ENCODE data around the gene FAM83D. TPM values are rescaled to one million over a fixed set of nuclear protein-coding genes. Genes with fewer than 3 reads are reported as not detected.

The FAM83D gene
- total RNA-seq, 1 experiment from 2014 or later, result 66.9 TPM

- TF ChIP-seq ZNF532 (CRISPR knock-in tag; IDR thresholded peaks at IDR 0.05; ENCODE audit: borderline replicate concordance) (no peak), ZNF232 (CRISPR knock-in tag; IDR thresholded peaks at IDR 0.05) (no peak)
- TF ChIP-seq, protein P1, sequence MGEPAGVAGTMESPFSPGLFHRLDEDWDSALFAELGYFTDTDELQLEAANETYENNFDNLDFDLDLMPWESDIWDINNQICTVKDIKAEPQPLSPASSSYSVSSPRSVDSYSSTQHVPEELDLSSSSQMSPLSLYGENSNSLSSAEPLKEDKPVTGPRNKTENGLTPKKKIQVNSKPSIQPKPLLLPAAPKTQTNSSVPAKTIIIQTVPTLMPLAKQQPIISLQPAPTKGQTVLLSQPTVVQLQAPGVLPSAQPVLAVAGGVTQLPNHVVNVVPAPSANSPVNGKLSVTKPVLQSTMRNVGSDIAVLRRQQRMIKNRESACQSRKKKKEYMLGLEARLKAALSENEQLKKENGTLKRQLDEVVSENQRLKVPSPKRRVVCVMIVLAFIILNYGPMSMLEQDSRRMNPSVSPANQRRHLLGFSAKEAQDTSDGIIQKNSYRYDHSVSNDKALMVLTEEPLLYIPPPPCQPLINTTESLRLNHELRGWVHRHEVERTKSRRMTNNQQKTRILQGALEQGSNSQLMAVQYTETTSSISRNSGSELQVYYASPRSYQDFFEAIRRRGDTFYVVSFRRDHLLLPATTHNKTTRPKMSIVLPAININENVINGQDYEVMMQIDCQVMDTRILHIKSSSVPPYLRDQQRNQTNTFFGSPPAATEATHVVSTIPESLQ (CRISPR knock-in tag; IDR thresholded peaks at IDR 0.05), result no peak
Measured at GRCh38 chr20:38920411-38920810, 5.8 kb upstream of the FAM83D start (continued).

DNA sequence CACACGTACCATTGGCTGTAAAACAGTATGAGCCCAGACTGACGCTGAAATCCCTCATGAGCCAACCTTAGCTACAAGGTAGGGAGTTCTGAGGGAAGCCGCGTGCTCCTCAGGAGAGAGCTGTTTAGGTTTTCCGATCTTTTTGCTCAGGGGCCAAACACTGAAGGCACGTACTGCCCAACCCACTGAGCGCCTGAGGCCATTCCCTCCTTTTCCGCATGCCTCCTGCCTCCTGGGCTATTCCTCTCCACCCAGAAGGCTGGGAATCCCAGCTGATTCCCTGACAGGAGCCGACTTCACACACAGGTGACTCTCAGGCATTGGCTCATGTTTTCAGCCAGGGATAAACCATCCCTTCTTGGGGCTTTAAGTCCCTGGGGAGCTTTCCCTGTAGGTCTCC is 5.4 kb upstream of the FAM83D start:
- POLR2A ChIA-PET, result interaction anchor here (0.6 kb wide), 1 partner anchor 125 kb away, joined by 5 read pairs; no protein-coding TSS in a partner anchor
- Mint-ChIP-seq H3K27ac (no peak overlapping the region), H3K27me3 (ENCODE audit: low read depth) (no peaks in the 10 kb centered on the region), H3K9me3 (no peaks in the 10 kb centered on the region), H3K4me1 (0 out of 2 replicates have a peak, but pooled peaks cover 3% of the 10 kb centered on the region), H3K36me3 (no peaks in the 10 kb centered on the region), H3K4me3 (no peak overlapping the region)
- CTCF ChIA-PET, result interaction anchor here (1.1 kb wide), 1 partner anchor 28 kb away, joined by 4 read pairs; no protein-coding TSS in a partner anchor
- ATAC-seq, result no peak
- TF ChIP-seq, protein P2, sequence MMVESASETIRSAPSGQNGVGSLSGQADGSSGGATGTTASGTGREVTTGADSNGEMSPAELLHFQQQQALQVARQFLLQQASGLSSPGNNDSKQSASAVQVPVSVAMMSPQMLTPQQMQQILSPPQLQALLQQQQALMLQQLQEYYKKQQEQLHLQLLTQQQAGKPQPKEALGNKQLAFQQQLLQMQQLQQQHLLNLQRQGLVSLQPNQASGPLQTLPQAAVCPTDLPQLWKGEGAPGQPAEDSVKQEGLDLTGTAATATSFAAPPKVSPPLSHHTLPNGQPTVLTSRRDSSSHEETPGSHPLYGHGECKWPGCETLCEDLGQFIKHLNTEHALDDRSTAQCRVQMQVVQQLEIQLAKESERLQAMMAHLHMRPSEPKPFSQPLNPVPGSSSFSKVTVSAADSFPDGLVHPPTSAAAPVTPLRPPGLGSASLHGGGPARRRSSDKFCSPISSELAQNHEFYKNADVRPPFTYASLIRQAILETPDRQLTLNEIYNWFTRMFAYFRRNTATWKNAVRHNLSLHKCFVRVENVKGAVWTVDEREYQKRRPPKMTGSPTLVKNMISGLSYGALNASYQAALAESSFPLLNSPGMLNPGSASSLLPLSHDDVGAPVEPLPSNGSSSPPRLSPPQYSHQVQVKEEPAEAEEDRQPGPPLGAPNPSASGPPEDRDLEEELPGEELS (CRISPR knock-in tag; IDR thresholded peaks at IDR 0.05), result no peak
- no peak for TF ChIP-seq FOXJ3 (CRISPR knock-in tag; IDR thresholded peaks at IDR 0.05; ENCODE audit: borderline replicate concordance)
- DNase-seq (ENCODE audit: low spot score), result no peak

DNA sequence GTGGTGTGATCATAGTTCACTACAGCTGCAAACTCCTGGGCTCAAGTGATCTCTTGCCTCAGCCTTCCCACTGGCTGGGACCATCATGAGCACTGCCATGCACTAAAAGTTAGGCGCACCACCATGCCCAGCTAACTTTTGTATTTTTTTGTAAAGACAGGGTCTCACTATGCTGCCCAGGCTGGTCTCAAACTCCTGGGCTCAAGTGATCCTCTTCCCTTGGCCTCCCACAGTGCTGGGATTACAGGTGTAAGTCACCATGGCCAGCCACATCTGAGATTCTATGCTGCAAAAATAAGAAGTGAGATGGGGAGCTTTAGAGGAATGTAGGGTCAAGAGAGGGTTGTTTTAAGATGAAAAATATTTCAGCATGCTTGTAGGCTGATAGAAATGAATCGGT is 1.5 kb upstream of the FAM83D start:
- Mint-ChIP-seq H3K9me3 (no peaks in the 10 kb centered on the region), H3K4me3 (no peak overlapping the region), H3K36me3 (peaks cover 10% of the 10 kb centered on the region), H3K27me3 (ENCODE audit: low read depth) (no peaks in the 10 kb centered on the region), H3K4me1 (peaks cover 21% of the 10 kb centered on the region), H3K27ac (no peak overlapping the region)
- CTCF ChIA-PET, result no interaction called here
- POLR2A ChIA-PET, result interaction anchor here (1.0 kb wide), 1 partner anchor 120 kb away, joined by 3 read pairs; the partner anchor contains the start of gene PPP1R16B
- DNase-seq (ENCODE audit: low spot score) (no peak), ATAC-seq (no peak)
- TF ChIP-seq HMGXB4 (CRISPR knock-in tag; IDR thresholded peaks at IDR 0.05) (no peak), ZNF121 (CRISPR knock-in tag; IDR thresholded peaks at IDR 0.05) (peak; percentile 50; the same call in 1 of the 2 replicates), NR2C2 (CRISPR knock-in tag; IDR thresholded peaks at IDR 0.05) (no peak), GTF2I (CRISPR knock-in tag; conservative IDR thresholded peaks at IDR 0.05) (no peak)
- TF ChIP-seq, protein P3, sequence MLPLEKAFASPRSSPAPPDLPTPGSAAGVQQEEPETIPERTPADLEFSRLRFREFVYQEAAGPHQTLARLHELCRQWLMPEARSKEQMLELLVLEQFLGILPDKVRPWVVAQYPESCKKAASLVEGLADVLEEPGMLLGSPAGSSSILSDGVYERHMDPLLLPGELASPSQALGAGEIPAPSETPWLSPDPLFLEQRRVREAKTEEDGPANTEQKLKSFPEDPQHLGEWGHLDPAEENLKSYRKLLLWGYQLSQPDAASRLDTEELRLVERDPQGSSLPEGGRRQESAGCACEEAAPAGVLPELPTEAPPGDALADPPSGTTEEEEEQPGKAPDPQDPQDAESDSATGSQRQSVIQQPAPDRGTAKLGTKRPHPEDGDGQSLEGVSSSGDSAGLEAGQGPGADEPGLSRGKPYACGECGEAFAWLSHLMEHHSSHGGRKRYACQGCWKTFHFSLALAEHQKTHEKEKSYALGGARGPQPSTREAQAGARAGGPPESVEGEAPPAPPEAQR (CRISPR knock-in tag; IDR thresholded peaks at IDR 0.05), result no peak
- TF ChIP-seq, protein P4, sequence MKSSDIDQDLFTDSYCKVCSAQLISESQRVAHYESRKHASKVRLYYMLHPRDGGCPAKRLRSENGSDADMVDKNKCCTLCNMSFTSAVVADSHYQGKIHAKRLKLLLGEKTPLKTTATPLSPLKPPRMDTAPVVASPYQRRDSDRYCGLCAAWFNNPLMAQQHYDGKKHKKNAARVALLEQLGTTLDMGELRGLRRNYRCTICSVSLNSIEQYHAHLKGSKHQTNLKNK (CRISPR knock-in tag; IDR thresholded peaks at IDR 0.05), result no peak
